ENCODE measurements around the gene COPA.

The COPA gene

GRCh38 chr1:160351629-160352028, 8.6 kb upstream of the COPA start:
- no peaks in the 10 kb centered on the region for H3K9me3 ChIP-seq (ENCODE audit: control insufficient read depth, insufficient read depth, low read length)
- H3K4me1 ChIP-seq (ENCODE audit: control insufficient read depth, insufficient read depth, low read length): no peaks in the 10 kb centered on the region
- H3K4me3 ChIP-seq (ENCODE audit: low read length): no peak overlapping the region
- no peak for DNase-seq (ENCODE audit: low read depth, low spot score)
- WGBS (ENCODE audit: insufficient coverage, insufficient read length): no CpG with 5 or more reads among the region's 4 CpGs
- H3K36me3 ChIP-seq (ENCODE audit: control insufficient read depth, insufficient read depth, low read length): peaks cover 35% of the 10 kb centered on the region
- H3K27ac ChIP-seq (ENCODE audit: low read length): no peak overlapping the region
- H3K27me3 ChIP-seq (ENCODE audit: control insufficient read depth, insufficient read depth, low read length): no peaks in the 10 kb centered on the region

GRCh38 chr1:160346958-160347357, 3.9 kb upstream of the COPA start:
- H3K4me1 ChIP-seq (ENCODE audit: control insufficient read depth, insufficient read depth, low read length): no peaks in the 10 kb centered on the region
- H3K4me3 ChIP-seq (ENCODE audit: low read length): no peak overlapping the region
- no peaks in the 10 kb centered on the region for H3K9me3 ChIP-seq (ENCODE audit: control insufficient read depth, insufficient read depth, low read length)
- no peaks in the 10 kb centered on the region for H3K27me3 ChIP-seq (ENCODE audit: control insufficient read depth, insufficient read depth, low read length)
- WGBS (ENCODE audit: insufficient coverage, insufficient read length): no CpG with 5 or more reads among the region's 4 CpGs
- no peak overlapping the region for H3K27ac ChIP-seq (ENCODE audit: low read length)
- no peak for DNase-seq (ENCODE audit: low read depth, low spot score)
- H3K36me3 ChIP-seq (ENCODE audit: control insufficient read depth, insufficient read depth, low read length): peaks cover 11% of the 10 kb centered on the region; the same call in 1 of the 2 replicates

GRCh38 chr1:160346463-160346862, 3.4 kb upstream of the COPA start:
- H3K27ac ChIP-seq (ENCODE audit: low read length): no peak overlapping the region
- no CpG with 5 or more reads among the region's 10 CpGs for WGBS (ENCODE audit: insufficient coverage, insufficient read length)
- no peak for DNase-seq (ENCODE audit: low read depth, low spot score)
- no peak overlapping the region for H3K4me3 ChIP-seq (ENCODE audit: low read length)
- H3K9me3 ChIP-seq (ENCODE audit: control insufficient read depth, insufficient read depth, low read length): no peaks in the 10 kb centered on the region
- peaks cover 8% of the 10 kb centered on the region; the same call in 1 of the 2 replicates for H3K36me3 ChIP-seq (ENCODE audit: control insufficient read depth, insufficient read depth, low read length)
- H3K27me3 ChIP-seq (ENCODE audit: control insufficient read depth, insufficient read depth, low read length): no peaks in the 10 kb centered on the region
- H3K4me1 ChIP-seq (ENCODE audit: control insufficient read depth, insufficient read depth, low read length): no peaks in the 10 kb centered on the region

GRCh38 chr1:160344936-160345335, 1.9 kb upstream of the COPA start:
- Histone ChIP-seq H3K27ac (ENCODE audit: low read length) (no peak overlapping the region), H3K9me3 (ENCODE audit: control insufficient read depth, insufficient read depth, low read length) (no peaks in the 10 kb centered on the region), H3K4me3 (ENCODE audit: low read length) (no peak overlapping the region), H3K4me1 (ENCODE audit: control insufficient read depth, insufficient read depth, low read length) (no peaks in the 10 kb centered on the region), H3K27me3 (ENCODE audit: control insufficient read depth, insufficient read depth, low read length) (no peaks in the 10 kb centered on the region), H3K36me3 (ENCODE audit: control insufficient read depth, insufficient read depth, low read length) (peaks cover 3% of the 10 kb centered on the region; the same call in 1 of the 2 replicates)
- DNase-seq (ENCODE audit: low read depth, low spot score): no peak
- WGBS (ENCODE audit: insufficient coverage, insufficient read length): no CpG with 5 or more reads among the region's 6 CpGs

- H3K4me3 ChIP-seq (ENCODE audit: low read length): no peak overlapping the region
- H3K36me3 ChIP-seq (ENCODE audit: control insufficient read depth, insufficient read depth, low read length): peaks cover 6% of the 10 kb centered on the region; the same call in 1 of the 2 replicates
- no CpG with 5 or more reads among the region's 3 CpGs for WGBS (ENCODE audit: insufficient coverage, insufficient read length)
- H3K9me3 ChIP-seq (ENCODE audit: control insufficient read depth, insufficient read depth, low read length): no peaks in the 10 kb centered on the region
- no peak for DNase-seq (ENCODE audit: low read depth, low spot score)
- no peak overlapping the region for H3K27ac ChIP-seq (ENCODE audit: low read length)
- no peaks in the 10 kb centered on the region for H3K4me1 ChIP-seq (ENCODE audit: control insufficient read depth, insufficient read depth, low read length)
- no peaks in the 10 kb centered on the region for H3K27me3 ChIP-seq (ENCODE audit: control insufficient read depth, insufficient read depth, low read length)
Measured at GRCh38 chr1:160344241-160344640, 1.2 kb upstream of the COPA start.

GRCh38 chr1:160342526-160342925, 524 bp downstream of the COPA start:
- DNase-seq (ENCODE audit: low read depth, low spot score): no peak
- H3K27me3 ChIP-seq (ENCODE audit: control insufficient read depth, insufficient read depth, low read length): no peaks in the 10 kb centered on the region
- no CpG with 5 or more reads among the region's 7 CpGs for WGBS (ENCODE audit: insufficient coverage, insufficient read length)
- H3K4me1 ChIP-seq (ENCODE audit: control insufficient read depth, insufficient read depth, low read length): no peaks in the 10 kb centered on the region
- peak overlapping the region; percentile 99 for H3K4me3 ChIP-seq (ENCODE audit: low read length)
- peaks cover 6% of the 10 kb centered on the region; the same call in 1 of the 2 replicates for H3K36me3 ChIP-seq (ENCODE audit: control insufficient read depth, insufficient read depth, low read length)
- no peak overlapping the region for H3K27ac ChIP-seq (ENCODE audit: low read length)
- no peaks in the 10 kb centered on the region for H3K9me3 ChIP-seq (ENCODE audit: control insufficient read depth, insufficient read depth, low read length)

GRCh38 chr1:160340866-160341265, 2.2 kb downstream of the COPA start:
- no CpG with 5 or more reads among the region's 2 CpGs for WGBS (ENCODE audit: insufficient coverage, insufficient read length)

GRCh38 chr1:160340146-160340545, 2.9 kb downstream of the COPA start:
- peaks cover 6% of the 10 kb centered on the region; the same call in 1 of the 2 replicates for H3K36me3 ChIP-seq (ENCODE audit: control insufficient read depth, insufficient read depth, low read length)
- no peaks in the 10 kb centered on the region for H3K4me1 ChIP-seq (ENCODE audit: control insufficient read depth, insufficient read depth, low read length)
- no peaks in the 10 kb centered on the region for H3K27me3 ChIP-seq (ENCODE audit: control insufficient read depth, insufficient read depth, low read length)
- H3K27ac ChIP-seq (ENCODE audit: low read length): no peak overlapping the region
- no peak overlapping the region for H3K4me3 ChIP-seq (ENCODE audit: low read length)
- DNase-seq (ENCODE audit: low read depth, low spot score): no peak
- no CpG with 5 or more reads among the region's 3 CpGs for WGBS (ENCODE audit: insufficient coverage, insufficient read length)
- H3K9me3 ChIP-seq (ENCODE audit: control insufficient read depth, insufficient read depth, low read length): no peaks in the 10 kb centered on the region

More at GRCh38 chr1:160340866-160341265, 2.2 kb downstream of the COPA start:
- Histone ChIP-seq H3K9me3 (ENCODE audit: control insufficient read depth, insufficient read depth, low read length) (no peaks in the 10 kb centered on the region), H3K36me3 (ENCODE audit: control insufficient read depth, insufficient read depth, low read length) (peaks cover 6% of the 10 kb centered on the region; the same call in 1 of the 2 replicates), H3K4me1 (ENCODE audit: control insufficient read depth, insufficient read depth, low read length) (no peaks in the 10 kb centered on the region), H3K27me3 (ENCODE audit: control insufficient read depth, insufficient read depth, low read length) (no peaks in the 10 kb centered on the region), H3K27ac (ENCODE audit: low read length) (no peak overlapping the region), H3K4me3 (ENCODE audit: low read length) (no peak overlapping the region)
- no peak for DNase-seq (ENCODE audit: low read depth, low spot score)

GRCh38 chr1:160338580-160338979, 4.5 kb downstream of the COPA start:
- DNase-seq (ENCODE audit: low read depth, low spot score): no peak
- WGBS (ENCODE audit: insufficient coverage, insufficient read length): no CpG with 5 or more reads among the region's 4 CpGs

GRCh38 chr1:160332516-160332915, 10.5 kb downstream of the COPA start:
- H3K36me3 ChIP-seq (ENCODE audit: control insufficient read depth, insufficient read depth, low read length): peaks cover 4% of the 10 kb centered on the region; the same call in 1 of the 2 replicates
- H3K4me3 ChIP-seq (ENCODE audit: low read length): no peak overlapping the region
- no peak overlapping the region for H3K27ac ChIP-seq (ENCODE audit: low read length)
- H3K4me1 ChIP-seq (ENCODE audit: control insufficient read depth, insufficient read depth, low read length): no peaks in the 10 kb centered on the region
- H3K9me3 ChIP-seq (ENCODE audit: control insufficient read depth, insufficient read depth, low read length): no peaks in the 10 kb centered on the region
- H3K27me3 ChIP-seq (ENCODE audit: control insufficient read depth, insufficient read depth, low read length): no peaks in the 10 kb centered on the region
- no peak for DNase-seq (ENCODE audit: low read depth, low spot score)

More at GRCh38 chr1:160338580-160338979, 4.5 kb downstream of the COPA start:
- H3K27me3 ChIP-seq (ENCODE audit: control insufficient read depth, insufficient read depth, low read length): no peaks in the 10 kb centered on the region
- no peaks in the 10 kb centered on the region for H3K9me3 ChIP-seq (ENCODE audit: control insufficient read depth, insufficient read depth, low read length)
- H3K4me3 ChIP-seq (ENCODE audit: low read length): no peak overlapping the region
- H3K36me3 ChIP-seq (ENCODE audit: control insufficient read depth, insufficient read depth, low read length): peaks cover 3% of the 10 kb centered on the region; the same call in 1 of the 2 replicates
- H3K4me1 ChIP-seq (ENCODE audit: control insufficient read depth, insufficient read depth, low read length): no peaks in the 10 kb centered on the region
- no peak overlapping the region for H3K27ac ChIP-seq (ENCODE audit: low read length)

- Histone ChIP-seq H3K36me3 (ENCODE audit: control insufficient read depth, insufficient read depth, low read length) (peaks cover 4% of the 10 kb centered on the region; the same call in 1 of the 2 replicates), H3K9me3 (ENCODE audit: control insufficient read depth, insufficient read depth, low read length) (no peaks in the 10 kb centered on the region), H3K4me3 (ENCODE audit: low read length) (no peak overlapping the region), H3K27me3 (ENCODE audit: control insufficient read depth, insufficient read depth, low read length) (no peaks in the 10 kb centered on the region), H3K4me1 (ENCODE audit: control insufficient read depth, insufficient read depth, low read length) (no peaks in the 10 kb centered on the region), H3K27ac (ENCODE audit: low read length) (no peak overlapping the region)
- DNase-seq (ENCODE audit: low read depth, low spot score): no peak
Measured at GRCh38 chr1:160330119-160330518, 12.9 kb downstream of the COPA start.

Data from iPS DF 6.9 (cell line).